D721Med (cell line): ENCODE data around the gene ANXA6.

Experiments
- DNase-seq: peaks from one replicate; pipeline ENCODE4 v3.0.0; 2011; ENCODE audit warnings: low spot score; ENCODE audit not compliant: insufficient read length
- FAIRE-seq: peaks from 2 replicates; lab custom pipeline; 2011; peaks lifted over from hg19 to GRCh38; lab: Jason Lieb, UNC
- TF ChIP-seq, protein P1 (sequence below): IDR thresholded peaks from 2 replicates; pipeline ENCODE4 v1.5.1; 2012; ENCODE audit warnings: mild to moderate bottlenecking, control low read depth; ENCODE audit not compliant: insufficient read depth; ENCODE audit errors: missing control alignments

Gene ANXA6

DNA sequence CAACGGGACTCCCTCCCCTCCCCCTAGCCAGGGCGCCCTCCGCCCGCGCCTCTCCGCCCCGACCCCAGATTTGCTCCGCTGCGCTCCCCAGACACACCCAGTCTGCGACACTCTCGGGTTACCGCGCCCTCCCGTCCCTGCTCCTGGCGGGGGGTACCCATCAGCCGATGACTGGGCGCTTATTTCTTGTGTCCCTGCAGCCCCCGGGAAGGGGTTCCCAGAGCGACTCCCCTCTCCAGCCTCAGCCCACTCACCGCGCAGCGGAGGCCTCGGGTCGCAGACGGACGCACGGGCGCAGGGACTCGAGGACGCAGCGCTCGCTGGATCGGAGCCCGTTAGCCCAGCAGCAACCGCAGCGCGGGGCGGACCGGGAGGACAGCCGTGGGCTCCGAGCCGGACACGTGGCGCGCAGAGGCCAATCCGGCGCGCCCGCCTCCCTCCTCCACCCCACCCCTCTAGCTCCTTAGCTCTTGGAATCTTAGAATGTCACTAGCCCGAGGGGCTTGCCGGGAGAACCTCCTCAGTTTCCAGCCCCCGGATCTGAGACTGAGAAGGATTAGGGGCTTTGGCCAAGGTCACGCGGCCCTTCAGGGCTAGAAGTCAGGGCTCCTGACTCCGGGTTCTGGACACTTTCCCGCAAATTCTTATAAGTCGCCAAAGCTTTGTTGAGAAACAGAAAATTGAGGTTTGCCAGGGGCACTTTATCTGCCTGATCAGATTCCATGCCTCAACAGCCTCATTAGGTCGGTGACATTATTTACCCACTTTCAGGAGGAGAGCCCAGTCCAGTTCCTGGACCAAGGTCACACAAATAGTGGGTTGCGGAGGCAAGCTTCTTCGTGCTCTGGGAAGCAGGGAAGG lies at the start of gene ANXA6:
TSS of gene ANXA6 (minus strand) at position 354 of the 861 bp plus-strand sequence. CDS start 9,878 bp downstream, outside the sequence.
- FAIRE-seq, result no peak

DNA sequence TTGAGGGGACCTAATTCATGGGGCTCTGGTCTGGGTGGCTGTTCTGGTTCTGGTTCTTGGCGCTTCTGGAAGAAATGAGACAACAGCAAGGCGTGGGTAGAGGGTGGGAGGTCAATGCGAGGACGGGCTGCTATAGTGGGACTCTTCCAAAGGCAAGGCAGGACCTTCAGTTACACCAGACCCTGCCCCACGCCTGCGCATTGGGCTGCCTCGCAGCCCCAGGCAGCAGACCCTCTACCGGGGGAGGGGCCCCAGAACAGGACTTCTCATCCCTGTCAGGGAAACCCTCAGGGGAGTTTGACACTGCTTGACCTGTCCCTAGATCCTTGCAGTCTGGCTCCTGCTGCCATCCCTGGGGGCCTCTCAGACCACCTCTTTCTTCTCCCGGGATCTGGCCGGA lies 47.8 kb upstream of the ANXA6 start:
- DNase-seq, result no peak
- no peak for FAIRE-seq
- TF ChIP-seq, protein P1, sequence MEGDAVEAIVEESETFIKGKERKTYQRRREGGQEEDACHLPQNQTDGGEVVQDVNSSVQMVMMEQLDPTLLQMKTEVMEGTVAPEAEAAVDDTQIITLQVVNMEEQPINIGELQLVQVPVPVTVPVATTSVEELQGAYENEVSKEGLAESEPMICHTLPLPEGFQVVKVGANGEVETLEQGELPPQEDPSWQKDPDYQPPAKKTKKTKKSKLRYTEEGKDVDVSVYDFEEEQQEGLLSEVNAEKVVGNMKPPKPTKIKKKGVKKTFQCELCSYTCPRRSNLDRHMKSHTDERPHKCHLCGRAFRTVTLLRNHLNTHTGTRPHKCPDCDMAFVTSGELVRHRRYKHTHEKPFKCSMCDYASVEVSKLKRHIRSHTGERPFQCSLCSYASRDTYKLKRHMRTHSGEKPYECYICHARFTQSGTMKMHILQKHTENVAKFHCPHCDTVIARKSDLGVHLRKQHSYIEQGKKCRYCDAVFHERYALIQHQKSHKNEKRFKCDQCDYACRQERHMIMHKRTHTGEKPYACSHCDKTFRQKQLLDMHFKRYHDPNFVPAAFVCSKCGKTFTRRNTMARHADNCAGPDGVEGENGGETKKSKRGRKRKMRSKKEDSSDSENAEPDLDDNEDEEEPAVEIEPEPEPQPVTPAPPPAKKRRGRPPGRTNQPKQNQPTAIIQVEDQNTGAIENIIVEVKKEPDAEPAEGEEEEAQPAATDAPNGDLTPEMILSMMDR, result no peak

More for the DNA sequence above, at the start of gene ANXA6:
- TF ChIP-seq, protein P1, result no peak
- DNase-seq, result peak; percentile 95

DNA sequence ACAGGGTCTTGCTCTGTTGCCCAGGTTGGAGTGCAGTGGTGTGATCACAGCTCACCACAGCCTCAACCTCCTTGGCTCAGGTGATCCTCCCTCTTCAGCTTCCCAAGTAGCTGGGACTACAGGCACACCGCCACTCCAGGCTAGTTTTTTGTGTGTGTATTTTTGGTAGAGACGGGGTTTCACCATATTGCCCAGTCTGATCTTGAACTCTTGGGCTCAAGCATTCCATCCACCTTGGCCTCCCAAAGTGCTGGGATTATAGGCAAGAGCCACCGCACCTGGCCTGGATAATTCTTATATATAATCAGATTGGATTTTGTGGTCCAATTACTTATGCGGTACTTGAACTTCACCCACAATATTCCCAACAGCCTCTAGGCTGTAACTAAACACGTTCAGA lies 46.5 kb upstream of the ANXA6 start:
- TF ChIP-seq, protein P1, result no peak
- FAIRE-seq (no peak), DNase-seq (no peak)

DNA sequence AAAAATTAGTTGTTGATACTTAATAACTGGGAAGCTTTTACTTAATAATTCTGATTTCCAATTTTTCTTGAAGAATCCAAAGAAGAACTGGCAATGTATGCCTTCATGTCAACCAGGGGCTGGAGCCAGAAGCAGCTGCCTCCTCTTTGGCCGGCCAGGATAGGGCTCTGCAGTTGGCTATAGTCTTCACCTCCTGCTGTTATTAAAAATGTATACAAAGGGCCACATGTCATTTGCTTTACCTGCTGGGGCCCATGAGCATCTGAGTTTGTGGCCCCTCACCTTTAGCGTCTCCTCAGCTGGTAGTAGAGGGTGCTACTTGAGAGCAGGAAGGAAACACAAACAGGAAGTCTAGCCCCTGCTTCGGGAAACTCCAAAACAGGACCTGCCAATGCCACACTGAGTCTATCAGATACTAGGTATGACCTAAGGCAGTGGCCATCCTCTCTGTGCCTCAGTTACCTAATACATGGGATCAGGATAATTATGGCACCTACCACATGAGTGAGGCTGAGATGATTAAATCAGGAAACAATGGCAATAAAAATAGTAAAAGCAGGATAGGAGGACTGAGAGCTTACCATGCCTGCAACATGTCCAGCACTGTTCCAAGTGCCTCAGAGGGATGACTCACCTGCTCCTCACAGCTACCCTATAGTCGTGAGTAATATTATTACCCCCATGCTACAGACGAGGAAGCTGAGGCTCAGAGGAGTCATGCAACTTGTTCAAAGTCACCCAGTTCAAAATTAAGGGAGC lies 45.0 kb upstream of the ANXA6 start:
- DNase-seq (no peak), FAIRE-seq (no peak)
- TF ChIP-seq, protein P1, result no peak

DNA sequence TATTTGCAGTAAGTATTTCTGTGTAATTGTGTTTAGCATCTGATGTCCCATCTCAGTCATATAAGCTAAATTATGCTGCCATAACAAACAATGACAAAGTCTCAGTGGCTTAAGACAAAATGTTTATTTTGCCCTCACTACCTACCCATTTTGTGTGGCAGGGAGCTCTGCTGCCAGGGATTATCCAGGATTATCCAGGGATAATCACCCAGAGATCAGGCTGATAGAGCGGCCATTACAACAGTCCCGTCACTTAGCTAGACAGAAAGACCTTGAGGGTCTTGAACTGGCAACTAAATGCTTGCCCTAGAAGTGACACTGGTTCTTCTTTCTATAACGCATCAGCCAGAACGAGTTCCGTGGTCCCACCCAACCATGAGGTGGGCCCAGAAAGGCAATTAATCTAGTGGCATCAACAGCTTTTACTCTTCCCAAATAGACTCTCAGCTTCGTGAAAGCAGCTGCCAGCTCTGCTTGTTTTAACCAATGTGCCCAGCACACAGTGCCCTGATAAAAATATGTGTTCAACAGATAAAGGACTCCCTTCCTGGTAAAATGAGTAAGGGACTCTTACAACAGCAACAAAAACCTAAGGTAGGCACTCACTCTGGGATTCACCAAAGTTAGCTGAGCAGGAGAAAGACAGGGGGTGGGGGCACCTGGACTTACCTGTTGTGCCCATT lies 43.5 kb upstream of the ANXA6 start:
- TF ChIP-seq, protein P1, result no peak
- DNase-seq (peak; percentile 50), FAIRE-seq (peak; percentile 86)

DNA sequence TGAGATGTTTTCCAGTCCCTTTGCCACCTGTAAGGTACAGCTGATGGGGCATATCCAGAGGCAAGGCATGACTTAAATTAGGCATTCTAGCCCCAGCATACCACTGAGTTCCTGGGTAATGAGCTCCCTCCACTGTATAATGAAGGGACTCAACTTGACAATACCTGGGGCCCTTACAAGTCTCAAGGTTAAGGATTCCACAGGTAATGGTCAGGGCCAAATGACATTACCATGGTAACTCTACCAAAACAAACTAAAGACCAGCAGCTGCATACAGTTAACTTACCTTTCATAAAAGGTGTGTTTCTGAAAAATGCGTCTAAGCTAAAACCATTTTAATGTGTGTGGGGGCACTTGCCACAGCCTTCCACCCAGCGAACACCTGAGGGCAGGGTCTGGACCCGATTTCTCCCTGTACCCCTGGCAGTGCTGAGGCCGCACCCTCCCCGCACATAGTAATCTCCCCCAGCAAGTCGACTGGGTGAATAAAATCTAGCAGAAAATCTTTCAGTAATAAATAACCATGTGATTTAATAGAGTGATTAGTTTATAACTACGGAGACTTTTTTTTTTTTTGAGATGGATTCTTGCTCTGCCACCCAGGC lies 42.1 kb upstream of the ANXA6 start:
- FAIRE-seq, result no peak
- no peak for DNase-seq
- TF ChIP-seq, protein P1, result no peak
